Retinal pigment epithelial cell (primary cell): ENCODE measurements around the gene PRKCB.

Experiments
- DNase-seq: peaks from one replicate; pipeline ENCODE4 v3.0.0-alpha.2; 2010; ENCODE audit warnings: low read depth
- H3K4me3 ChIP-seq: 2 replicates; pipeline ENCODE4 v1.5.1; 2011; ENCODE audit warnings: mild to moderate bottlenecking, low read length, control low read depth, moderate library complexity
- TF ChIP-seq, protein P1 (sequence below): conservative IDR thresholded peaks from 2 replicates; pipeline ENCODE4 v1.5.1; 2011; ENCODE audit warnings: low read depth, low read length, control low read depth, inconsistent platforms

The PRKCB gene

DNA sequence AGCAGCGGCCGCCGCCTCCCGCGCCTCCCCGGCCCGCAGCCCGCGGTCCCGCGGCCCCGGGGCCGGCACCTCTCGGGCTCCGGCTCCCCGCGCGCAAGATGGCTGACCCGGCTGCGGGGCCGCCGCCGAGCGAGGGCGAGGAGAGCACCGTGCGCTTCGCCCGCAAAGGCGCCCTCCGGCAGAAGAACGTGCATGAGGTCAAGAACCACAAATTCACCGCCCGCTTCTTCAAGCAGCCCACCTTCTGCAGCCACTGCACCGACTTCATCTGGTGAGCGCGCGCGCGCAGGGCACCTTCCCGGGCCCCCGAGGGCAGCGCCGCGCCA, 258 bp downstream of the PRKCB start:
- TF ChIP-seq, protein P1, sequence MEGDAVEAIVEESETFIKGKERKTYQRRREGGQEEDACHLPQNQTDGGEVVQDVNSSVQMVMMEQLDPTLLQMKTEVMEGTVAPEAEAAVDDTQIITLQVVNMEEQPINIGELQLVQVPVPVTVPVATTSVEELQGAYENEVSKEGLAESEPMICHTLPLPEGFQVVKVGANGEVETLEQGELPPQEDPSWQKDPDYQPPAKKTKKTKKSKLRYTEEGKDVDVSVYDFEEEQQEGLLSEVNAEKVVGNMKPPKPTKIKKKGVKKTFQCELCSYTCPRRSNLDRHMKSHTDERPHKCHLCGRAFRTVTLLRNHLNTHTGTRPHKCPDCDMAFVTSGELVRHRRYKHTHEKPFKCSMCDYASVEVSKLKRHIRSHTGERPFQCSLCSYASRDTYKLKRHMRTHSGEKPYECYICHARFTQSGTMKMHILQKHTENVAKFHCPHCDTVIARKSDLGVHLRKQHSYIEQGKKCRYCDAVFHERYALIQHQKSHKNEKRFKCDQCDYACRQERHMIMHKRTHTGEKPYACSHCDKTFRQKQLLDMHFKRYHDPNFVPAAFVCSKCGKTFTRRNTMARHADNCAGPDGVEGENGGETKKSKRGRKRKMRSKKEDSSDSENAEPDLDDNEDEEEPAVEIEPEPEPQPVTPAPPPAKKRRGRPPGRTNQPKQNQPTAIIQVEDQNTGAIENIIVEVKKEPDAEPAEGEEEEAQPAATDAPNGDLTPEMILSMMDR: no peak
- no peak for DNase-seq
- peak overlapping the region; percentile 17 for H3K4me3 ChIP-seq

DNA sequence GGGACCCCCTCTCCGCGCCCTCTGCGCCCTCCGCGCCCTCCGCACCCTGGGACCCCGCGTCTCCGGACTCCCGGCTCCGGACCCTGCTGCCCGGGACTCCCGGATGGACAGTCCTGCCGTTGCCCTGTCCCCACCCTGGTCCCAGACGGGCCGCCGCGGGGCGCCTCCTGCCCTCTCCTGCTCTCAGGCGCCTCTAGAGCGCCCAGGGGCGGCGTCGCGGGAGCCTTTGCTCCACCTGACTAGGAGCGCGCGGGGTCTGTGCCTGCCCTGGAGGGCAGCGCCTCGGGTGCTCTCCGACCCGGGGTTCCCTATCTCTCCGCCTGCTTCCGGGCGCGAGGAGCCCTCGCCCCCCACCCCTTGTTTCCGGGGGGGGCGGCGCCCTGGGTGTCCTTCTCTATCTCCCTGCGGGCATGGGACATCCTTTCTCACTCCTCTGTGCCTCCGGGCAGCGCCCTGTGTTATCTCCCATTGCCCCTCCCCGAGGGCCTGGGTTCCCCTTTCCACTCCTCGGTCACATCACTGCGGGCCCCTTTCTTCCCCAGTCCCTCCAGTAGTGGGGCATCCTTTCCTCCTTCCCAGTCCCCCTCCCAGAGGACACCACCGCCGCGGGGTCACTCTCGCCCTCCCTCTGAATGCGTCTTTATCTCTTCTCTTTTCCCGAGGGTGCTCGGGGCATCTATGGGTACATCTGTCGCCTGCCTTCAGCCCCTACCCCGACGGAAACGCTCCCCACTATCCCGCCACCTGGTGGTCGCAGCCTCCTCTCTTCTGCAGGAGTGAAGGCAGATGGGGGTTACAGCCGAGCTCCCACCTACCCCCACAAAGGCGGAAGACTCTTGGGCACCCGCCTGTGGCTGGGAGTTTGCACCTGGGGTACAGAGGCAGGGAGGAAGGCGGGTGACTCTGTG, 875 bp downstream of the PRKCB start:
- no peak overlapping the region for H3K4me3 ChIP-seq
- no peak for DNase-seq
- TF ChIP-seq, protein P1: no peak

DNA sequence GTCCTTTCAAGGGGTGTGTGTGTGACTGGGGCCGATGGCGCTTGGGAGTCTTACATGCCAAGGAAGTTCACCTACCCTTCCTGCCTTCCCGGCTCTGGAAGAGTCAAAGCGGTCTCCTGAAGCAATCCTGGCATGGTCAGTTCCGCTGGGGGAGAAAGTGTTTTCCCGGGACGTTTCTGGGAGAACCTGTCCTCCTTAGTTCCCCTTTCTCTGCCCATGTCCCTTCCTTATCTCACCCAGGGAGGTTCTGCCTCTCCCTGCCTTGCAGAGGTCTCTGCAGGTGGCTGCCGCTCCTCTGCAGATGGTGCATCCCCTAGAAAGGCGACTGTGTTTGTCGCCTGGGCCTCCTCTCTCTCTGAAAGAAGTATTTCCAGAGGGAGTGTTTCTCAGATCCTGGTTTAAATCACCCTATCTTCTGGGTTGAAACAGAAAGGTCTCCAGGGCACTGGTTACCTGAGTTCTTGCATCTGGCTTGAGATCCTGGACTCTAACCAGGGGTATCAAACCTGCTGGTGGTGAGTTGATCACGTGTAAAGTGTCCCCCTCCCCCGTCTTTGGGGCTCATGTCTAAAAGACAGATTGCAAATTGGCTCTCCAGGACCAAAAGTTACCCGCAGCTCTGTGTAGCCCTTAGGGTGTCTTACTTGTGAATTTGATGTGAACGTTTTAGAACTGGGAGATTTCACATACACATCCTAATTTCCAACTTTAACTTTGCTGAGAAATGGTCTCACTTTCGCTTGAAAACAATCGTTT, 1.9 kb downstream of the PRKCB start:
- H3K4me3 ChIP-seq: no peak overlapping the region
- DNase-seq: no peak
- TF ChIP-seq, protein P1: no peak

DNA sequence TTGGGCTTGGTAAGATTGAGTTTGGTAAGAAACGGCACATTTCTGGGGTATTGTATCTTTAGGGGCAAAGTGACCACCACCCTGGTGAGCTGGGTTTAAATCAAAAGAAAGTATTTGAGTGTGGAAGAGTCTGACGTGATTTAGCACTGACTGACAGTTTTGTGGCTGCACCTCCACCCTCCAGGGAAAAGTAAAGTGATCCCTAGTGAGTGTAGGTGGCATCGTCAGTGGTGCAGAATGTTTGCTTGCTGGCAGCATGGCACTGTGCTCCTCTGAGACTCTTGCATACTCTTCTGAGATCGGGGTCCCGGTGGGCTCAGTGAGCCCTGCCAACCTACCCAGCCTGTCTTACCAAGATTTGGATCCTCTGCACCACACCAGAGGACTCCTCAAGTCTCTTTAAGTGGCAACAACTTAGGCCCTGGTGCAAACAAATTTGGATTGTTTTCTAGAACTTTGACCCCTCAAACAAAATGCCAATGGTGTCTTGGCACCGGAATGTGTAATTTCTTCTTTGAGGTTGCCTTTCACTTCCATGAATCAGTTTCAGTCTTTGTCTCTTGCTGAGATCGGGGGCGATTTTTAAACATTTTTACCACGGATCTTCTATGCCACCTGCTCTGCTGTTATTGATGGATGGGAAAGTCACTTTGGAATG, 2.8 kb downstream of the PRKCB start:
- no peak for DNase-seq
- H3K4me3 ChIP-seq: no peak overlapping the region

DNA sequence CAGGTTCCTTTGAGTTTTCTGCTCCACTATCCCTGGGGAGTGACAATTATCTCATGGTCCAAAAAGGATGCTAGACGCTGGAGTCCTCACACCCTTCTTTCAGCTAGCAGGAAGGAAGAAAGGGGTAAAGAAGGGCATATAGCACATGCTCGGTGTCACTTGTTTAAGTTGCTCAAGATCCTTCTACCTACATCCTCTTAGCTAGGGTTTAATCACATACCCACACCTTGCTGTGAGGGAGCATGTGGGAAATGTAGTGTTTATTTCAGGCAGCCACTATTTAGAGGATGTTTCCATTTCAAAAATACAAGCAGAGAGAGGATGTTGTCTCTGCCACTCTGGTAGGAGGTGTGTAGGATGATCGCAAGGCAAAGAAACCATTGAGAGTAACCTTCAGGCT, 4.5 kb downstream of the PRKCB start:
- TF ChIP-seq, protein P1: no peak
- DNase-seq: no peak
- no peak overlapping the region for H3K4me3 ChIP-seq

More for the DNA sequence above, 2.8 kb downstream of the PRKCB start:
- TF ChIP-seq, protein P1: no peak

DNA sequence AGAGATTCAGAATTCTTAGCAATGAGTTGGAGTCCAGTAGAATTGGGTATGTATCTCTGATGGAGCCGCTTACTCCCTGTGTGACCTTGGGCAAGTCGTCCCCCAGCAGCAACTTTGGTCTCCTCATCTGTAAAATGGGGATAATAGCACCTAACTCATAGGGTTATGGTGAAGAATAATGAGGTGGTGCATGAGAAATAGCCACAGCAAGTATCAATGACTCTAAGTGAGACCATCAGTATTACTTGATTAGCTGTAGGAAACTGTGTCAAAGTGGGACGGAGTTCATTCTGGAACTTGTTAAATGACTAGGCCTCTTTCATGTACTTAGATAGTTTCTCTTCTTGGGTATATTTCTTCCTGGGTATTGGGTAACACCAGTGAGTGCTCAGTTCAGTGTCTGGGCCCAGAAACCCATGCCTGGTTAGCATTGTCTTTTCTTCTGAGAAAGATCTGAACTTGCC, 6.4 kb downstream of the PRKCB start:
- DNase-seq: no peak
- no peak overlapping the region for H3K4me3 ChIP-seq
- TF ChIP-seq, protein P1: no peak
